Ectodermal cell (in vitro differentiated cells): ENCODE results near the gene PXDN.

ENCODE experiments used
- H3K27ac ChIP-seq: 2 replicates; pipeline ENCODE4 v1.7.0; 2013; ENCODE audit warnings: mild to moderate bottlenecking, low read depth, low read length; ENCODE audit not compliant: insufficient read depth, poor library complexity, severe bottlenecking
- H3K27me3 ChIP-seq: 2 replicates; pipeline ENCODE4 v1.7.0; 2013; ENCODE audit warnings: mild to moderate bottlenecking, low read length; ENCODE audit not compliant: insufficient read depth, control insufficient read depth, poor library complexity, severe bottlenecking
- H3K36me3 ChIP-seq: one replicate; pipeline ENCODE4 v1.7.0; 2013; ENCODE audit warnings: low read length; ENCODE audit not compliant: control insufficient read depth, insufficient read depth
- H3K4me1 ChIP-seq: one replicate; pipeline ENCODE4 v1.7.0; 2013; ENCODE audit warnings: low read length; ENCODE audit not compliant: control insufficient read depth, insufficient read depth
- H3K4me3 ChIP-seq: 2 replicates; pipeline ENCODE4 v1.7.0; 2013; ENCODE audit warnings: low read depth, low read length, control low read depth; ENCODE audit not compliant: insufficient read depth
- H3K9me3 ChIP-seq: 2 replicates; pipeline ENCODE4 v1.7.0; 2013; ENCODE audit warnings: mild to moderate bottlenecking, low read length, moderate library complexity; ENCODE audit not compliant: control insufficient read depth
- WGBS, 2 experiments: methylation state at CpG; one replicate each; pipeline ENCODE4 v1.1.7; 2013; ENCODE audit warnings: missing lambda C conversion rate in 2 of 2; 5-methylcytosine and 5-hydroxymethylcytosine counted together

PXDN gene

GRCh38 chr2:1655461-1655860 is 88.9 kb downstream of the PXDN start:
- no peak overlapping the region for H3K27ac ChIP-seq
- H3K4me3 ChIP-seq, result no peak overlapping the region
- H3K9me3 ChIP-seq, result no peaks in the 10 kb centered on the region
- H3K36me3 ChIP-seq, result peaks cover 9% of the 10 kb centered on the region
- 81 to 91% methylated on average over 2 to 3 of the region's 3 CpGs for WGBS, 2 experiments
- no peaks in the 10 kb centered on the region for H3K27me3 ChIP-seq
- no peaks in the 10 kb centered on the region for H3K4me1 ChIP-seq

- no peak overlapping the region for H3K27ac ChIP-seq
- H3K9me3 ChIP-seq, result no peaks in the 10 kb centered on the region
- no peak overlapping the region for H3K4me3 ChIP-seq
- H3K27me3 ChIP-seq, result no peaks in the 10 kb centered on the region
- no peaks in the 10 kb centered on the region for H3K4me1 ChIP-seq
- 77 to 79% methylated on average over 8 of the region's 8 CpGs for WGBS, 2 experiments
- peaks cover 8% of the 10 kb centered on the region for H3K36me3 ChIP-seq
Measured at GRCh38 chr2:1654696-1655374, 89.5 kb downstream of the PXDN start.

GRCh38 chr2:1653956-1654695 is 90.2 kb downstream of the PXDN start:
- peaks cover 10% of the 10 kb centered on the region for H3K36me3 ChIP-seq
- H3K4me3 ChIP-seq, result no peak overlapping the region
- no peaks in the 10 kb centered on the region for H3K27me3 ChIP-seq
- 95 to 97% methylated on average over 14 of the region's 14 CpGs for WGBS, 2 experiments
- H3K9me3 ChIP-seq, result no peaks in the 10 kb centered on the region
- H3K4me1 ChIP-seq, result no peaks in the 10 kb centered on the region
- H3K27ac ChIP-seq, result no peak overlapping the region

DNA sequence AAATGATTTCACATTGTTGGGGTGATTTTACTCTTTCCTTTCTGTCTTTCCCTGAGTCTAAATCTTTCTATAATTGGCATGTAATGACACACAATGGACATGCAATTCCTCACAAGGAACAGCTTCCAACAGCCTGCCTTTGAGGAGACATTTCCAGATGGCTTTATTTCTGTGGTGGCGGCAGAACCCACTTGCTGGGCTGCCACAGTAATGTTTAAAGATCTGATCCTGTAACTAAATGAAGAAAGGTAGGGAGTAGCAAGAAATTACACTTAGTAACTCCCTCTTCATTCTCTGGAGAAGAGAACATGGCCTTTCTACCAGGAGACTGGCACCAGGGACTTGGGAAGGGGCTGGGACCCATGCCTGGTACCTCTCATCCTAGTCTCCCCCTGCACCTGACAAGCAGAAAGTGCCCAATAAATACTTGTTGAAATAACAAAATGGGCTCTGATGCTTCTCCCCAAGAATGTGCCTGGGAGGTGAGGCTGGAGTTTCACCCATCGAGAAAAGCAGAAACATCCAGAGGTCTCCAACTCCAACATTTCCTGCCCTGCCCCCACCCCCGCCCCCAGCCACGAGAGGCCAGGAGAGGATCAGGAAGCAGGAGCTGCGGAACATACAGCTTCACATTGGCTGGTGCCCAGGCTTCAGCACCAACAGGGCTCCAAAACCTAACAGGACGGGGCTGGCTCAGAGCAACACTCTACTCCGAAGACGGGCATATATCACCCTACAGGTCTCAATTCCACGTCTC is 92.1 kb downstream of the PXDN start:
- H3K4me3 ChIP-seq, result no peak overlapping the region
- H3K4me1 ChIP-seq, result no peaks in the 10 kb centered on the region
- peaks cover 25% of the 10 kb centered on the region for H3K36me3 ChIP-seq
- no peak overlapping the region for H3K27ac ChIP-seq
- no peaks in the 10 kb centered on the region for H3K9me3 ChIP-seq
- H3K27me3 ChIP-seq, result no peaks in the 10 kb centered on the region
- WGBS, 2 experiments, result 91 to 93% methylated on average over 9 of the region's 9 CpGs

DNA sequence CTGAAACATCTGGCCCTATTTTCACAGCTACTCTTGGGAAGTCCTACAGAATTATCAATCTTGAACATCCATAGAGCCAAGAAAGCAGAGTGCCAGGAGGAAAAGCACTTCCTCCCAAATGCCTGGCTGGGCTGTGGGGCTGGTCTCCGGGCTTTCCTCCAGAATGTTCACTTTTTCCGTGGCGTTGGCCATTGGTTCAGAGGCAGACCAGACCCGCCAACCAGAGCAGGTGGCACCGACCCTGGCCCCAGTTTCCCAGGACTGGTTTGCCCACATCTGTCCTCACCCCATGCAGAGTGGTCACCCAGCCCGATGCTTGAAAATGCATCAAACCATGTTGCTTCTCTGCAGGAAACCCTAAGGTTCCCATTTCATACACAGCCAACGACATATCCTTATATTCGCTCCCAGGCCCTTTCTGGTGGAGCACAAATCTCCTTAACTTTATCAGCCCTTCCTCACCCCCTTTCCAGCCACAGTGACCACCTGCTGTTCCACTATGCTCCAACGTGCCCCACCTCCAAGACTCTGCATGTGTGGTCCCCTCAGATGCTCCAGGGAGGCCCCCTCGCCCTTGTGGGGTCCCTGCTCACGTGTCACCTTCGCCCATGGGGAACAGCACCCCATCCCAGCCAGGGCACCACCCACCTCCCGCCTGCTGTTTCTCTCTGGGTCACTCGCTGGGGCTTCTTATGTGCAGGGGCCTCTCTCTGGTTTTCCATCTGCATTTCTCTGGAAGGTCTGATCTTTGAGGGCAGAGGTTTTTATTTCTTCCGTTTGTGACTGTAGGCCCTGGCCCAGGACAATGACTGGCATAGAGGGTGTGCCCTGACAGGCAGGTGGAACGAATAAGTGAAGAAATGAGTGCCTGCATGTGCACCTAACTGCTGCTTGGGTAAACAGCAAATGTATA is 92.9 kb downstream of the PXDN start:
- Histone ChIP-seq H3K9me3 (no peaks in the 10 kb centered on the region), H3K36me3 (peaks cover 27% of the 10 kb centered on the region), H3K4me1 (no peaks in the 10 kb centered on the region), H3K4me3 (no peak overlapping the region), H3K27me3 (no peaks in the 10 kb centered on the region), H3K27ac (no peak overlapping the region)
- 93 to 94% methylated on average over 16 of the region's 16 CpGs for WGBS, 2 experiments

GRCh38 chr2:1650085-1650872 is 94.0 kb downstream of the PXDN start:
- Histone ChIP-seq H3K9me3 (no peaks in the 10 kb centered on the region), H3K4me3 (no peak overlapping the region), H3K36me3 (peaks cover 27% of the 10 kb centered on the region), H3K27me3 (no peaks in the 10 kb centered on the region), H3K27ac (no peak overlapping the region), H3K4me1 (no peaks in the 10 kb centered on the region)
- 90% methylated on average over 19 of the region's 19 CpGs for WGBS, 2 experiments

DNA sequence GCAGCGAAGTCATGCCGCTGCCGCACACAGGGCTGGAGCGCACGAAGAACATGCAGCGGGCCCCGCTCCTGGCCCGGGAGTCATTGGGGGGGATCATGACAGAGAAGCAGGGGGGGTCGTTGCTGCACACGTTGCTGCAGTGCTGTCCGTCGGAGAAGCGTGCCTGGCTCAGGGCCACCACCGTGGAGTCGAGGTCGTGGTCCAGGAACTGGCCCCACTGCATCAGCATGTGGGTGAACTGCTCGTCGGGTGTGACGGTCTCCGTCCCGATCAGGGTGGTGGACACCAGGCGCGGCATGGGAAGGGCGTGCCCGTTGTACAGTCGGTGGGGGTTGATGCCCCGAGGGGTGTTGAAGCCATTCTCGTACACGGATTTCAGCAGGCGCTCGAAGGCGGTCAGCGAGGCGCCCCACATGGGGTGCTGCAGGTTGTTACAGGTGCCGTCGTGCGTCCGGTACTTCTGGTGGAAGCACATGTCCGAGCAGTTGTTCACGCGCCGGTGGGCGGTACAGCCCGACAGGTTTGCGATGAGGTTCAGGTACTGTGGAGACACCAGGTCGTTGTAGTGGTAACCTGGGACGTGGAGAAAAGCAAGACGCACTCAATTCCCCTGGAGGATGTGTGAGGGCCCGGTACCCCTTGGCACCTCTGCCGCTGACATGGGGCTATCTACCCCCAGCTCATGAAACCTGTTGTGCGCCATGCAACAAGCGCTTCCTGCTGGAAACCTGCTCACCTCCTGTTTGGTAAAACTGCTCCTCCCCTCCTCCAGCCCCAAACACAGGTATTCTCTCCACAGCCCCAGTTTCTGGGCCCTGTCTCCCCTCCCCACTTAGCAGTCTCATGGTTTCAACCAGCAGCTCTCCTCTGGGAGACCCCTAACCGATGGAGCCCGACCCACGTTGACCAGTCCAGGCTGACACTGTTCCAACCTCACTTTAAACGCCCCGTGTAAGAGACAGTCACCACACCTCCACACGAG is 94.9 kb downstream of the PXDN start:
- Histone ChIP-seq H3K4me1 (no peaks in the 10 kb centered on the region), H3K36me3 (peaks cover 29% of the 10 kb centered on the region), H3K4me3 (no peak overlapping the region), H3K27me3 (no peaks in the 10 kb centered on the region), H3K27ac (no peak overlapping the region), H3K9me3 (no peaks in the 10 kb centered on the region)
- WGBS, 2 experiments, result 96 to 97% methylated on average over 58 of the region's 58 CpGs

DNA sequence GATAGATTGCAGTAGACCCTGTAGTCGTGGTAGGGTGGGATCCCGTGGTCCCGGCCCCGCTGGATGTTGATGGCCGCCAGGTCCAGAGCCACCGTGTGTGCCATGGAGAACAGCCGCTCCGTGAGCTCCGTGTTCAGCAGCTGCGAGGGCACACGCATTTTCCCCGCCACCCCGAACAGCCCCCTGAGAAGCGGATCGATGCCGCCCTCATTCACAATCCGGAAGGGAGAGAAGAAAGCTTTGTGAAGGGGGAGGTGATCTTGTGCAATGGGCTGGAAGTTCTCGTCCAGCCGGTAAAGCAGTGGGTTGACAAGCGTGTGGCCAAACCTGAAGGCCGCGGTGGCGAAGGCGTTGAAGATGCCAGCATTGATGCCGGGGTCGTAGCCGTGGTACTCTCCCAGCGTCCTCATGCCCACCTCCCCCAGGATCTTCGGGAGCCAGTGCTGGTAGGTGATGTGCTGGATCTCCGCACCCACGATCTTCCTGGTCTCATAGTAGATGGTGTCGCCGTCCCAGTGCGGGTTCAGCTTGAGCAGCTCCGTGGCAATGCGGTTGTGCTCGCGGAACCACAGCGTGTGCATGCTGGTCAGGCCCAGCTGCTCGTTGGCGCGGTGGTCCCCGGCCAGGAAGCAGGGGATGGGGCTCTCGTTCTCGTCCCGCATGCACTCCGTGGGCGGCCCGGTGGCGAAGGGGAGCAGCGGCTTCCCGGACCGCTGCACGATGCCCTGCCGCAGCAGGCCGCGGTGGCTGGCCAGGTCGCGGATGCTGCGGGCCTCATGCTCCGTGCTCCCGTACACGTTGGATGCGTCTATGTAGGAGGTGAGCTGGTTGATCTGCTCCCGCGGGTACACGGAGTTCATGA is 95.8 kb downstream of the PXDN start:
- Histone ChIP-seq H3K36me3 (peaks cover 29% of the 10 kb centered on the region), H3K27me3 (no peaks in the 10 kb centered on the region), H3K27ac (no peak overlapping the region), H3K4me3 (no peak overlapping the region), H3K4me1 (no peaks in the 10 kb centered on the region), H3K9me3 (no peaks in the 10 kb centered on the region)
- 96% methylated on average over 67 of the region's 67 CpGs for WGBS, 2 experiments
